SK-N-MC (cell line): Measurements from ENCODE around the gene SEZ6.

Experiments
- EZH2 ChIP-seq: fragments of 200-600 bp; sonication (generic); IDR thresholded peaks from one replicate; pipeline ENCODE4 v1.6.1; 2017; ENCODE audit warnings: antibody characterized with exemption
- POLR2AphosphoS5 ChIP-seq: IDR thresholded peaks from 2 replicates; pipeline ENCODE4 v1.6.1; 2012; ENCODE audit warnings: mild to moderate bottlenecking, low read depth, low read length, borderline replicate concordance

DNA sequence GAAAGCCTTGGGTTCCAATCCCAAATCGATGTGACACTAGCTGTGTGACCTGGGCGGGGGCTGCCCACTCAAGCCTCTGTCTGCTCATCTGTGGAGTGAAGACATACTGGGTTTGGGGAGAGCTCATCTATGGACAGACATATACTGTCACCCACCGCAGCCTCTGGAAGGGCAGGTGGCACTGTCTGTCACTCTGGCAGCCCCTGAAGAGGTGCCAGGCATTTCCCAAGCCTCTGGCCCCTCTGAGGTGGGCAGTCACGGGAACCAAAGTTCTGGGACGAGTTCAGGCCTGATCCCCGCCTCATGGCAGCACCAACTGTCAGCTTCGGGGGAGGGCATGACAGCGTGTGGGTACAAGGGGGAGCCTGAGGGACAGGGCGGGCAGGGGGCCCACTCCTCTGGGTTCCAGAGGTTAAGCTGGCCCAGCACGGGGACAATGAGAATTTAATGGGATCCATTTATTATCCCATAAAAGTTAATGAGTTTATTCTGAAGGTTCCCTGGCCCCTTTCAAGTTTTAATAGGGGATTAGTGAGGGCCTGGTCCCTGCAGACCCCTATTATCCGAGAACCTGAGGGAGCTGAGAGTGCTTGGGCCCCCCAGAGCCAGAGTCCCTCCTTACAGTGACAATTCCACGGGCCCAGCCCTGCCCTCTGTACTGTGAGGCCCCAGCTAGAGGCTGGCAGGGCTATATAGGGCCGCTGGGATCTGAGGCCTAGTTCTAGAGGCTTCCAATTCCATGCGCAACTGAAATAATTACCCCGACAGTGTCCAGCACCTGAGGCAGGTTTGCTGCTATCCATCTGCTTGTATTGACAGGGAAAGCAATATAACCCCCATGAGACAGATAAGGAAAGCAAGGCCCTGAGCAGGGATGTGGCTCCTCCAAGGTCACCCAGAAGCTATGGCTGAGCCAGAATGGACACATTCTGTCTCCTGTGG, 18.8 kb downstream of the SEZ6 start:
- TF ChIP-seq POLR2AphosphoS5, result no peak
- no peak for TF ChIP-seq EZH2
